HUES6 (cell line): ENCODE measurements around the gene HTR4.

ENCODE experiments used
- H3K27ac ChIP-seq: 2 replicates; pipeline ENCODE4 v1.7.0; 2013; ENCODE audit warnings: low read depth, mild to moderate bottlenecking, low read length, inconsistent platforms
- H3K27me3 ChIP-seq: 2 replicates; pipeline ENCODE4 v1.6.1; 2013; ENCODE audit warnings: low read length; ENCODE audit not compliant: control insufficient read depth, insufficient read depth
- H3K36me3 ChIP-seq: 2 replicates; pipeline ENCODE4 v1.6.1; 2013; ENCODE audit warnings: low read length; ENCODE audit not compliant: control insufficient read depth, insufficient read depth
- H3K4me1 ChIP-seq: 2 replicates; pipeline ENCODE4 v1.6.1; 2013; ENCODE audit warnings: low read length; ENCODE audit not compliant: control insufficient read depth, insufficient read depth
- H3K4me3 ChIP-seq: 2 replicates; pipeline ENCODE4 v1.5.1; 2013; ENCODE audit warnings: low read depth, low read length
- H3K9ac ChIP-seq: one replicate; pipeline ENCODE4 v1.6.1; 2013; ENCODE audit warnings: mild to moderate bottlenecking, low read length
- H3K9me3 ChIP-seq: 2 replicates; pipeline ENCODE4 v1.6.1; 2013; ENCODE audit warnings: low read depth, low read length; ENCODE audit not compliant: control insufficient read depth, insufficient read depth

HTR4 gene

GRCh38 chr5:148626986-148627385 lies 27.3 kb downstream of the HTR4 start:
- Histone ChIP-seq H3K36me3 (no peaks in the 10 kb centered on the region), H3K9ac (no peak overlapping the region), H3K4me3 (no peak overlapping the region), H3K27me3 (no peaks in the 10 kb centered on the region), H3K4me1 (no peaks in the 10 kb centered on the region), H3K27ac (no peak overlapping the region), H3K9me3 (no peaks in the 10 kb centered on the region)

GRCh38 chr5:148626081-148626613 lies 28.2 kb downstream of the HTR4 start:
- Histone ChIP-seq H3K9me3 (no peaks in the 10 kb centered on the region), H3K36me3 (no peaks in the 10 kb centered on the region), H3K9ac (no peak overlapping the region), H3K4me1 (no peaks in the 10 kb centered on the region), H3K4me3 (no peak overlapping the region), H3K27me3 (no peaks in the 10 kb centered on the region), H3K27ac (no peak overlapping the region)

GRCh38 chr5:148625250-148625649 lies 29.1 kb downstream of the HTR4 start:
- Histone ChIP-seq H3K4me3 (no peak overlapping the region), H3K9ac (no peak overlapping the region), H3K4me1 (no peaks in the 10 kb centered on the region), H3K27ac (no peak overlapping the region), H3K9me3 (no peaks in the 10 kb centered on the region), H3K27me3 (no peaks in the 10 kb centered on the region), H3K36me3 (no peaks in the 10 kb centered on the region)

- Histone ChIP-seq H3K36me3 (no peaks in the 10 kb centered on the region), H3K27ac (no peak overlapping the region), H3K9me3 (no peaks in the 10 kb centered on the region), H3K4me1 (no peaks in the 10 kb centered on the region), H3K9ac (no peak overlapping the region), H3K4me3 (no peak overlapping the region), H3K27me3 (no peaks in the 10 kb centered on the region)
Observed at GRCh38 chr5:148623741-148624140, 30.6 kb downstream of the HTR4 start.

- Histone ChIP-seq H3K27ac (no peak overlapping the region), H3K4me3 (no peak overlapping the region), H3K27me3 (no peaks in the 10 kb centered on the region), H3K36me3 (no peaks in the 10 kb centered on the region), H3K4me1 (no peaks in the 10 kb centered on the region), H3K9me3 (no peaks in the 10 kb centered on the region), H3K9ac (no peak overlapping the region)
Observed at GRCh38 chr5:148623101-148623500, 31.2 kb downstream of the HTR4 start.

- no peak overlapping the region for H3K9ac ChIP-seq
- no peaks in the 10 kb centered on the region for H3K27me3 ChIP-seq
- no peaks in the 10 kb centered on the region for H3K36me3 ChIP-seq
- H3K4me3 ChIP-seq, result no peak overlapping the region
- H3K27ac ChIP-seq, result no peak overlapping the region
- H3K4me1 ChIP-seq, result no peaks in the 10 kb centered on the region
- H3K9me3 ChIP-seq, result no peaks in the 10 kb centered on the region
Observed at GRCh38 chr5:148620696-148621095, 33.6 kb downstream of the HTR4 start.

GRCh38 chr5:148620091-148620490 lies 34.2 kb downstream of the HTR4 start:
- Histone ChIP-seq H3K9ac (no peak overlapping the region), H3K9me3 (no peaks in the 10 kb centered on the region), H3K27ac (no peak overlapping the region), H3K4me3 (no peak overlapping the region), H3K27me3 (no peaks in the 10 kb centered on the region), H3K4me1 (no peaks in the 10 kb centered on the region), H3K36me3 (no peaks in the 10 kb centered on the region)

GRCh38 chr5:148619484-148619883 lies 34.8 kb downstream of the HTR4 start:
- Histone ChIP-seq H3K9me3 (no peaks in the 10 kb centered on the region), H3K4me1 (no peaks in the 10 kb centered on the region), H3K27ac (no peak overlapping the region), H3K4me3 (no peak overlapping the region), H3K36me3 (no peaks in the 10 kb centered on the region), H3K27me3 (no peaks in the 10 kb centered on the region), H3K9ac (no peak overlapping the region)

- H3K4me1 ChIP-seq, result no peaks in the 10 kb centered on the region
- no peak overlapping the region for H3K4me3 ChIP-seq
- no peaks in the 10 kb centered on the region for H3K27me3 ChIP-seq
- H3K9ac ChIP-seq, result no peak overlapping the region
- no peak overlapping the region for H3K27ac ChIP-seq
- H3K36me3 ChIP-seq, result no peaks in the 10 kb centered on the region
- no peaks in the 10 kb centered on the region for H3K9me3 ChIP-seq
Observed at GRCh38 chr5:148615644-148616275, 38.6 kb downstream of the HTR4 start.

GRCh38 chr5:148607406-148607805 lies 46.9 kb downstream of the HTR4 start:
- no peak overlapping the region for H3K27ac ChIP-seq
- no peaks in the 10 kb centered on the region for H3K9me3 ChIP-seq
- H3K36me3 ChIP-seq, result no peaks in the 10 kb centered on the region
- no peaks in the 10 kb centered on the region for H3K27me3 ChIP-seq
- no peaks in the 10 kb centered on the region for H3K4me1 ChIP-seq
- H3K4me3 ChIP-seq, result no peak overlapping the region
- no peak overlapping the region for H3K9ac ChIP-seq

GRCh38 chr5:148606296-148606695 lies 48.0 kb downstream of the HTR4 start:
- H3K4me3 ChIP-seq, result no peak overlapping the region
- no peaks in the 10 kb centered on the region for H3K36me3 ChIP-seq
- no peaks in the 10 kb centered on the region for H3K4me1 ChIP-seq
- H3K9ac ChIP-seq, result no peak overlapping the region
- no peaks in the 10 kb centered on the region for H3K9me3 ChIP-seq
- H3K27me3 ChIP-seq, result no peaks in the 10 kb centered on the region
- no peak overlapping the region for H3K27ac ChIP-seq
